RCC 7860 (cell line): ENCODE measurements around the gene PDZK1IP1.
"Not testable (repeated sequence)": the region's sequence is repeated elsewhere in the genome, so short reads cannot be mapped to it uniquely, and the experiment has no call there.

Source experiments
- DNase-seq: peaks from one replicate; pipeline ENCODE4 v3.0.0-alpha.2; 2015; ENCODE audit warnings: low spot score
- FAIRE-seq: peaks from 2 replicates; lab custom pipeline; 2012; peaks lifted over from hg19 to GRCh38; lab: Jason Lieb, UNC

The PDZK1IP1 gene

GRCh38 chr1:47181955-47182675, 7.7 kb downstream of the PDZK1IP1 start:
- DNase-seq (peak; percentile 96), FAIRE-seq (peak; percentile 98)

GRCh38 chr1:47181095-47181954, 8.5 kb downstream of the PDZK1IP1 start:
- FAIRE-seq (no peak), DNase-seq (no peak)

- FAIRE-seq (no peak), DNase-seq (peak; percentile 50)
Measured at GRCh38 chr1:47180603-47181094, 9.2 kb downstream of the PDZK1IP1 start.

- DNase-seq: no peak
- FAIRE-seq: no peak
Measured at GRCh38 chr1:47179988-47180563, 9.8 kb downstream of the PDZK1IP1 start.

GRCh38 chr1:47179017-47179987, 10.5 kb downstream of the PDZK1IP1 start:
- FAIRE-seq (peak; percentile 73), DNase-seq (peak; percentile 92)

- FAIRE-seq (no peak), DNase-seq (no peak)
Measured at GRCh38 chr1:47178654-47179016, 11.2 kb downstream of the PDZK1IP1 start.

- no peak for FAIRE-seq
Measured at GRCh38 chr1:47178020-47178419, 11.8 kb downstream of the PDZK1IP1 start.

GRCh38 chr1:47175227-47175934, 14.5 kb downstream of the PDZK1IP1 start:
- FAIRE-seq (no peak), DNase-seq (peak; percentile 52)

More at GRCh38 chr1:47178020-47178419, 11.8 kb downstream of the PDZK1IP1 start:
- DNase-seq: no peak

GRCh38 chr1:47174656-47175020, 15.2 kb downstream of the PDZK1IP1 start:
- DNase-seq (no peak), FAIRE-seq (no peak)

- DNase-seq (no peak), FAIRE-seq (no peak)
Measured at GRCh38 chr1:47172782-47173181, 17.1 kb downstream of the PDZK1IP1 start.

GRCh38 chr1:47164552-47164951, 25.3 kb downstream of the PDZK1IP1 start:
- FAIRE-seq: no peak
- DNase-seq: no peak

GRCh38 chr1:47161298-47162040, 28.4 kb downstream of the PDZK1IP1 start:
- FAIRE-seq: no peak

GRCh38 chr1:47160716-47161115, 29.1 kb downstream of the PDZK1IP1 start:
- DNase-seq (no peak), FAIRE-seq (no peak)

More at GRCh38 chr1:47161298-47162040, 28.4 kb downstream of the PDZK1IP1 start:
- DNase-seq: no peak

- DNase-seq, FAIRE-seq: not testable (repeated sequence)
Measured at GRCh38 chr1:47157957-47158356, 31.9 kb downstream of the PDZK1IP1 start.

- not testable (repeated sequence) for DNase-seq, FAIRE-seq
Measured at GRCh38 chr1:47156457-47156856, 33.4 kb downstream of the PDZK1IP1 start.

GRCh38 chr1:47149162-47149561, 40.7 kb downstream of the PDZK1IP1 start:
- not testable (repeated sequence) for DNase-seq

GRCh38 chr1:47147047-47147785, 42.6 kb downstream of the PDZK1IP1 start:
- no peak for FAIRE-seq
- DNase-seq: no peak

More at GRCh38 chr1:47149162-47149561, 40.7 kb downstream of the PDZK1IP1 start:
- not testable (repeated sequence) for FAIRE-seq

GRCh38 chr1:47146495-47146894, 43.3 kb downstream of the PDZK1IP1 start:
- DNase-seq, FAIRE-seq: not testable (repeated sequence)
